Gastrocnemius medialis (tissue), 4 donors: ENCODE measurements around the gene PSTK. TPM values are rescaled to one million over a fixed set of nuclear protein-coding genes. Genes with fewer than 3 reads are reported as not detected.

ENCODE experiments used
- ATAC-seq, 2 donors: fragments of 150-250 bp; one replicate each; pipeline ENCODE4 v1.9.1; 2016
- DNase-seq, 2 donors: peaks; one replicate each; pipeline ENCODE4 v3.0.0-alpha.2; 2019
- H3K27ac ChIP-seq, 4 donors: fragments of 200-600 bp; sonication (generic); 1 replicate in 1 of 4; 2 replicates in 3 of 4; pipeline ENCODE4 v1.5.1; 2016 to 2018; ENCODE audit warnings: mild to moderate bottlenecking in 2 of 4, moderate library complexity in 1 of 4
- H3K27me3 ChIP-seq, 3 donors: fragments of 200-600 bp; sonication (generic) in 2 of 3; 1 replicate in 1 of 3; 2 replicates in 2 of 3; pipeline versions ENCODE4 v1.5.1 to v1.6.0; 2016 to 2019; ENCODE audit warnings: mild to moderate bottlenecking in 1 of 3, moderate library complexity in 1 of 3
- H3K36me3 ChIP-seq, 2 donors: fragments of 200-600 bp; sonication (generic) in 1 of 2; one replicate each; pipeline ENCODE4 v1.5.1; 2017 to 2018
- H3K4me1 ChIP-seq, 2 donors: fragments of 200-600 bp; sonication (generic) in 1 of 2; one replicate each; pipeline ENCODE4 v1.5.1; 2016 to 2017; ENCODE audit warnings: mild to moderate bottlenecking in 2 of 2
- H3K4me3 ChIP-seq, 4 donors: fragments of 200-600 bp; sonication (generic) in 3 of 4; 1 replicate in 1 of 4; 2 replicates in 3 of 4; pipeline ENCODE4 v1.5.1; 2016 to 2019; ENCODE audit warnings: mild to moderate bottlenecking in 2 of 4
- H3K9me3 ChIP-seq, 3 donors: fragments of 200-600 bp; sonication (generic) in 2 of 3; 1 replicate in 1 of 3; 2 replicates in 2 of 3; pipeline ENCODE4 v1.5.1; 2016 to 2019
- POLR2A ChIP-seq, 2 donors: fragments of 450-650 bp; IDR thresholded peaks; one replicate each; pipeline ENCODE4 v1.6.1; 2017; ENCODE audit warnings: antibody characterized with exemption in 2 of 2, mild to moderate bottlenecking in 2 of 2, moderate library complexity in 2 of 2
- in situ Hi-C, 4 donors: fragments of 200-750 bp; cut with MboI; loops; one replicate each; pipeline versions ENCODE4 v1.15.0 to v1.8.0; 2017; ENCODE audit warnings: low sequenced_read_pairs in 4 of 4
- intact Hi-C: fragments of 100-400 bp; cut with DNase I; formaldehyde crosslinking; loops from one replicate; pipeline ENCODE4 v1.15.1; 2023; ENCODE audit warnings: low total_unique reads
- total RNA-seq, 4 donors: library from RNA; depleted of rRNA; stranded (reverse); fragments of >200 nt; gene quantifications; one replicate each; pipeline versions ENCODE4 v1.1.0 to v1.2.3, GENCODE V29; 2016
- TF ChIP-seq, protein P1 (sequence below), 5 experiments: fragments of 450-650 bp in 3 of 5; fragments of 200-600 bp in 2 of 5; sonication (generic) in 2 of 5; IDR thresholded peaks in 4 of 5; conservative IDR thresholded peaks in 1 of 5; 1 replicate in 4 of 5; 2 replicates in 1 of 5; pipeline ENCODE4 v1.5.1; 2016 to 2019; ENCODE audit warnings: antibody characterized with exemption in 5 of 5, mild to moderate bottlenecking in 3 of 5, moderate library complexity in 3 of 5

Gene PSTK
- total RNA-seq, 4 donors from 2014 or later = 2.2 to 7.0 (median 4.4) TPM

DNA sequence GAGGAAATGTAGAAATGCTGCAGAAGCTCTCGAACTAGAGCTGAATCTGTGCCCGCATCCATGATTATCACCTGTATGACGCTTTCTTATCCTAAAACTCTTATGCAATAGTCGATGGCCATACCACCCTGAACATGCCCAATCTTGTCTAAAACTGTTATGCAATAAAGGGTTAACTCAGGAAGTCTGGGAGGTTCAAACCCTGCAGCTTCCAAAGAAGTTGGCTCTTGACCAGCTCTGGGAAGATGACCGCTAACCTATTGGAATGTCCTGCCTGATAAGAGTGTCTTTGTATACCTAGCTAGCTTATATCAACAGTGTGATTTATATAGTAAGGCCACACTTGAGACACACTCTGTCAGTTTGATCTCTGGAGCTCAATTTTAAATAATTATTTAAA, 22.7 kb upstream of the PSTK start:
- DNase-seq (no peak), ATAC-seq (no peak)
- no peak overlapping the region for H3K4me3 ChIP-seq
- TF ChIP-seq, protein P1, sequence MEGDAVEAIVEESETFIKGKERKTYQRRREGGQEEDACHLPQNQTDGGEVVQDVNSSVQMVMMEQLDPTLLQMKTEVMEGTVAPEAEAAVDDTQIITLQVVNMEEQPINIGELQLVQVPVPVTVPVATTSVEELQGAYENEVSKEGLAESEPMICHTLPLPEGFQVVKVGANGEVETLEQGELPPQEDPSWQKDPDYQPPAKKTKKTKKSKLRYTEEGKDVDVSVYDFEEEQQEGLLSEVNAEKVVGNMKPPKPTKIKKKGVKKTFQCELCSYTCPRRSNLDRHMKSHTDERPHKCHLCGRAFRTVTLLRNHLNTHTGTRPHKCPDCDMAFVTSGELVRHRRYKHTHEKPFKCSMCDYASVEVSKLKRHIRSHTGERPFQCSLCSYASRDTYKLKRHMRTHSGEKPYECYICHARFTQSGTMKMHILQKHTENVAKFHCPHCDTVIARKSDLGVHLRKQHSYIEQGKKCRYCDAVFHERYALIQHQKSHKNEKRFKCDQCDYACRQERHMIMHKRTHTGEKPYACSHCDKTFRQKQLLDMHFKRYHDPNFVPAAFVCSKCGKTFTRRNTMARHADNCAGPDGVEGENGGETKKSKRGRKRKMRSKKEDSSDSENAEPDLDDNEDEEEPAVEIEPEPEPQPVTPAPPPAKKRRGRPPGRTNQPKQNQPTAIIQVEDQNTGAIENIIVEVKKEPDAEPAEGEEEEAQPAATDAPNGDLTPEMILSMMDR (IDR thresholded peaks at IDR 0.05 in 4 of 5, conservative IDR thresholded peaks at IDR 0.05 in 1 of 5) = no peak
- no peak for TF ChIP-seq POLR2A (IDR thresholded peaks at IDR 0.05)
- no peaks in the 10 kb centered on the region for H3K36me3 ChIP-seq
- intact Hi-C loops (no loop called here), in situ Hi-C loops (loop anchor here in 1 of 4 donors (25.0 kb wide), 1 partner anchor 205 kb away; the partner anchor contains the start of gene BUB3)
- no peaks in the 10 kb centered on the region for H3K9me3 ChIP-seq
- H3K27ac ChIP-seq = no peak overlapping the region
- H3K4me1 ChIP-seq = peaks cover 10 to 16% of the 10 kb centered on the region in 2 donors
- H3K27me3 ChIP-seq = no peaks in the 10 kb centered on the region

DNA sequence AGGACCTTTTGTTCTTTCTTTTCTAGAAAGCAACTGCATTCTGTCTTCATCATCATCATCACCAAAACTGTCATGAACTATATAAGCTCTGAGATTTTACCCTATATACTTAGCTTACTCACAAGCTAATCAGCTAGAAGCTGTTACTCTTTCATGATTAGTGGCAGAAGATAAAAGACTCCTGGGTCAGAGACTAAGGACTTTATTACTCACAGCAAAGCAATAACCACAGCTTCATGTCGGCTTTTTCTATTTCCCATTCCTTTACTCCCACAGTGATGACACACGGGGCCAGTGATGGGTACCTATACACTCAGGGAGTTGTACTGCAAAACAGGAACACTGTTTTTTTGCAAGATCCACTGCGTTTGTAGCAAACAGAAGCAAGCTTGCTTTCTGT, 17.8 kb upstream of the PSTK start:
- in situ Hi-C loops (loop anchor here in 1 of 4 donors (25.0 kb wide), 1 partner anchor 200 kb away; the partner anchor contains the start of gene BUB3), intact Hi-C loops (no loop called here)
- Histone ChIP-seq H3K27me3 (no peaks in the 10 kb centered on the region), H3K9me3 (peaks cover 0 to 4% (median 0%) of the 10 kb centered on the region in 3 donors), H3K4me3 (no peak overlapping the region), H3K27ac (no peak overlapping the region), H3K36me3 (no peaks in the 10 kb centered on the region), H3K4me1 (no peaks in the 10 kb centered on the region)
- TF ChIP-seq POLR2A (IDR thresholded peaks at IDR 0.05) = no peak
- TF ChIP-seq, protein P1 (IDR thresholded peaks at IDR 0.05 in 4 of 5, conservative IDR thresholded peaks at IDR 0.05 in 1 of 5) = no peak
- no peak for ATAC-seq
- no peak for DNase-seq

DNA sequence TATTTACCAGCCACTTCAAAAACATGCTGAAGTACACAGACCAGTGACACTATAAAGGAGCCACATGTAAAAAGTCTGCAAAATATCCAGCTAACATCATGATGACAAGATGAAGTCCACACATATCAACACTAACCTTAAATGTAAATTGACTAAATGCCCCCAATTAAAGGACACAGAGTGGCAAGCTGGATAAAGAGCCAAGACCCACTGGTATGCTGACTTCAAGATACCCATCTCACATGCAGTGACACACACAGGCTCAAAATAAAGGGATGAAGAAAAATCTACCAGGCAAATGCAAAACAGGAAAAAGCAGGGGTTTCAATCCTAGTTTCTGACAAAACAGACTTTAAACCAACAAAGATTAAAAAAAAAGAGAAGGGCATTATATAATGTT, 13.3 kb upstream of the PSTK start:
- DNase-seq (no peak), ATAC-seq (no peak)
- no peaks in the 10 kb centered on the region for H3K4me1 ChIP-seq
- H3K27me3 ChIP-seq = no peaks in the 10 kb centered on the region
- no peaks in the 10 kb centered on the region for H3K36me3 ChIP-seq
- H3K4me3 ChIP-seq = no peak overlapping the region
- TF ChIP-seq, protein P1 (IDR thresholded peaks at IDR 0.05 in 4 of 5, conservative IDR thresholded peaks at IDR 0.05 in 1 of 5) = no peak
- TF ChIP-seq POLR2A (IDR thresholded peaks at IDR 0.05) = no peak
- peaks cover 0 to 5% (median 0%) of the 10 kb centered on the region in 3 donors for H3K9me3 ChIP-seq
- H3K27ac ChIP-seq = no peak overlapping the region
- intact Hi-C loops (no loop called here), in situ Hi-C loops (loop anchor here in 1 of 4 donors (25.0 kb wide), 1 partner anchor 195 kb away; the partner anchor contains the start of gene BUB3)

DNA sequence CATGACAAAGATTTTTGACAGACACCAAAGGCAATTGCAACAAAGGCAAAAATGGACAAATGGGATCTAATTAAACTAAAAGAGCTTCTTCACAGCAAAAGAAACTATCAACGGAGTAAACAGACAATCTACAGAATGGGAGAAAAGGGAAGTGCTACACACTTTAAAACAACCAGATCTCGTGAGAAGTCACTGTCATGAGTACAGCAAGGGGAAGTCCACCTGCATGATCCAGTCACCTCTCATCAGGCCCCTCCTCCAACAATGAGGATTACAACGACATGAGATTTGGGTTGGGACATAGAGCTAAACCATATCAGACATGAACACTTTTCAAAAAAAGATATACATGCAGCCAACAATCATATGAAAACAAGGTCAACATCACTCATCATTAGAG, 11.5 kb upstream of the PSTK start:
- H3K4me1 ChIP-seq = no peaks in the 10 kb centered on the region
- H3K4me3 ChIP-seq = no peak overlapping the region
- TF ChIP-seq POLR2A (IDR thresholded peaks at IDR 0.05) = no peak
- TF ChIP-seq, protein P1 (IDR thresholded peaks at IDR 0.05 in 4 of 5, conservative IDR thresholded peaks at IDR 0.05 in 1 of 5) = no peak
- DNase-seq (no peak), ATAC-seq (no peak)
- H3K9me3 ChIP-seq = peaks cover 0 to 5% (median 0%) of the 10 kb centered on the region in 3 donors
- no peak overlapping the region for H3K27ac ChIP-seq
- H3K27me3 ChIP-seq = no peaks in the 10 kb centered on the region
- H3K36me3 ChIP-seq = no peaks in the 10 kb centered on the region
- in situ Hi-C loops (loop anchor here in 1 of 4 donors (25.0 kb wide), 1 partner anchor 194 kb away; the partner anchor contains the start of gene BUB3), intact Hi-C loops (no loop called here)

DNA sequence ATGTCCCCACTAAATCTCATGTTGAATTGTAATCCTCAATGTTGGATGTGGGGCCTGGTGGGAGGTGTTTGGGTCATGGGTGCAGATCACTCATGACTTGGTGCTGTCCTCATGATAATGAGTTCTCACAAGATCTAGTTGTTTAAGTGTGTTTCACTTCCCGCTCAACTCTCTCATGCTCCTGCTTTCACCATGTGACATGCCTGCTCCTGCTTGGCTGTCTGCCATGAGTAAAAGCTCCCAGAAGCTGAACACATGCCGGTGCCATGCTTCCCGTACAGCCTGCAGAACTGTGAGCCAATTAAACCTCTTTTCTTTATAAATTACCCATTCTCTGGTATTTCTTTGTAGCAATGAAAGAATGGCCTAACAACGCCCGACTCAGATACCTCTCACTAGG, 6.2 kb upstream of the PSTK start:
- intact Hi-C loops (no loop called here), in situ Hi-C loops (loop anchor here in 1 of 4 donors (25.0 kb wide), 1 partner anchor 188 kb away; the partner anchor contains the start of gene BUB3)
- Histone ChIP-seq H3K27ac (no peak overlapping the region), H3K9me3 (no peaks in the 10 kb centered on the region), H3K4me1 (no peaks in the 10 kb centered on the region), H3K27me3 (no peaks in the 10 kb centered on the region), H3K4me3 (no peak overlapping the region), H3K36me3 (no peaks in the 10 kb centered on the region)
- no peak for TF ChIP-seq POLR2A (IDR thresholded peaks at IDR 0.05)
- TF ChIP-seq, protein P1 (IDR thresholded peaks at IDR 0.05 in 4 of 5, conservative IDR thresholded peaks at IDR 0.05 in 1 of 5) = no peak
- no peak for DNase-seq
- no peak for ATAC-seq
